Mesenteric fat pad (tissue), 1 donor: ENCODE measurements around the gene KCND3. TPM values are rescaled to one million over a fixed set of nuclear protein-coding genes. Genes with fewer than 3 reads are reported as not detected.
A peak's percentile ranks its signal among the peaks of the same experiment; 100 is the strongest.

Experiments
- DNase-seq: peaks from one replicate; pipeline ENCODE4 v3.0.0-alpha.2; 2020; ENCODE audit warnings: low spot score
- total RNA-seq: library from RNA; stranded (reverse); fragmentation: NEBNext Ultra II Directional; extraction: Animal tissue kit (Norgen Biotek cat#: 25700); gene quantifications from one replicate; pipeline ENCODE4 v1.2.1, GENCODE V29; 2021
- donor health status: DM: yes; HTN: yes; CAD: no.

KCND3 gene
- total RNA-seq, 1 donor from 2014 or later, result 18.4 TPM

GRCh38 chr1:111733183-111733991, 256.1 kb downstream of the KCND3 start:
- peak; percentile 88 for DNase-seq

GRCh38 chr1:111732718-111733117, 256.8 kb downstream of the KCND3 start:
- peak; percentile 68 for DNase-seq

GRCh38 chr1:111731956-111732355, 257.5 kb downstream of the KCND3 start:
- peak; percentile 62 for DNase-seq

DNA sequence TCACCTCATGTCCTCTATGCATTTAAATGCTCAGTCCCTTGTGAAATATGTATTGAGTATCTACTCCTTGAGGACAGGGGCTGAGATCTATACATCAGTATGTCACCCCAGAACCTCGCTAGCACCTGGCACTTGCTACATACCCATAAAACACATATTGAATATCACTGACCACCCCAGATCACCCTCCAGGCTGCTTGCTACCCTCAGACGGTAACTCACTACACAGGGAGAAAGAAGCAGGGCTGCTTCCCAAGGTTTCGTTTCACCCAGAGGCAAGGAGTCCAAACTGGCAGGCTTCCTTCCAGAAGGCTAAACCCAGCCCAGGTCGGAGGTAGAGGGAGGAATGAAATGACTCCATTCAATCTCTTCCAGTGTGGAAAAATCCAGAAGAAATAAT, 258.8 kb downstream of the KCND3 start:
- no peak for DNase-seq

GRCh38 chr1:111729946-111730681, 259.4 kb downstream of the KCND3 start:
- DNase-seq, result peak; percentile 37

- peak; percentile 81 for DNase-seq
Measured at GRCh38 chr1:111729271-111729921, 260.1 kb downstream of the KCND3 start.

DNA sequence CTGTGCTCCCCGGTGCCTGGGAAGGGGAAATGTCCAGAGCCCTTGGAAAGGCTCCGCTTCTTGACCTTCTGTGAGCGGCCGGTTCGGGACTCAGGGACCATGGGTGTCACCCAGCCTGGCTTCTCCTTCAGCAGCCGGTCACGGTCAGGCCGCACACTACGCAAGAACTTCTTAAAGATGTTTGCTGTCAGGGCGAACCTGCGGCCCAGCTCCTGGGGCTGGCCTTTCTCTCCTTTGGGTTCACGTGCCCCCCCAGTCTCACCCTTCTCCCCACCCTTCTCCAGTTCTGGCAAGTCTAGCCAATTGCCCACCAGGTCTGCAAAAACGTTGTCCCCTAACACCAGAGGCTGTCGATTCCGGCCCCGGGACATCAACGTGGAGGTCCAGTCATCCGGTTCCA, 262.4 kb downstream of the KCND3 start:
- peak; percentile 76 for DNase-seq

DNA sequence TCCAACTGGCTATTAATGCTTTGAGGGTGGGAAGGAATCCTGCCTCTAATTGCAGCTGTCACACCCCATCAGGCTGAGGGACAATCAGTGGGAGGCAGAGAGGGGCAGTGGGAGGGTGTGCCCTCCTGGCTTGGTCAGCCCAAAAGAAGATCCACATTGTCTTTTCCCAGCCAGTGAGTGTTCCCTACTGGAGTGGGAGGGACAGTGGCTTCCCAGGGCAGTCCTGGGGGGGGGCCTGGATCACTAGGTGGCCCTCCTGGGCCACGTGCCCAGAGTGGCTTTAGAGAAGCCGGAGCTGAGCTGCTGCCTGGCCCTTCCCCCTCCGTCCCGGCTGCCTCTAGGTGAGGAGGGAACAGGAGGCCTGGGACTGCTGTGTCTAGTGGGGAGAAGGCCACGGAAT, 264.3 kb downstream of the KCND3 start:
- DNase-seq, result peak; percentile 88

DNA sequence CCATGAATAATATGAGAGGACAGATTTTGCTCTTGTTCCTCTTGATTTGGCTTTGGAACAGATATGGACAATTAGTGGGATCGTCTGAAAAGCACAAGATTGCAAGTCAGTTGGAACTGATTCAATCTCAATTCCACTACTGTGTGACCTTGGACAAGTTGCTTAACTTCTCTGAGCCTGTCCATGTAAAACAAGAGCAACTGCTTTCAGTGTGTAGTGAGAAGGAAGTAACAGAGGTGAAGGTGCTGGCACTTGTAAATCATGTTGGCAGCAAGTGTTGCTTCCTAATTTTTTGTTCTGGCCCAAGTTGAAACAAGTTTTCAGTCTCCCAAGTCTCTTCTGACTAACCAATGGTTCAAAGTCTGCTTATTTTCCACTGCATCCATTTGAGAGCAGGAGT, 265.6 kb downstream of the KCND3 start:
- DNase-seq, result no peak

- DNase-seq, result peak; percentile 59
Measured at GRCh38 chr1:111723091-111723806, 266.2 kb downstream of the KCND3 start.

GRCh38 chr1:111720977-111721786, 268.3 kb downstream of the KCND3 start:
- peak; percentile 55 for DNase-seq

Other genes with a start within 250 kb of the KCND3 start
- 9.7 TPM for gene DDX20, start 233.8 kb downstream of the KCND3 start, total RNA-seq